D341Med (cell line): ENCODE data around the gene RHEX.

Experiments
- DNase-seq: peaks from one replicate; pipeline ENCODE4 v3.0.0; 2012; ENCODE audit warnings: low spot score

The RHEX gene

GRCh38 chr1:206117151-206117948 is 64.4 kb downstream of the RHEX start, which contains the start of gene AVPR1B:
Gene AVPR1B, minus strand, starts transcription at chr1:206117388. Its CDS starts 498 bp downstream, at chr1:206116890.
- DNase-seq: peak; percentile 70

- DNase-seq: no peak
These were observed 67.4 kb downstream of the RHEX start for GRCh38 chr1:206120406-206120805.

- no peak for DNase-seq
These were observed 68.3 kb downstream of the RHEX start for GRCh38 chr1:206121269-206121668.

GRCh38 chr1:206122686-206123085 is 69.7 kb downstream of the RHEX start:
- DNase-seq: no peak

DNA sequence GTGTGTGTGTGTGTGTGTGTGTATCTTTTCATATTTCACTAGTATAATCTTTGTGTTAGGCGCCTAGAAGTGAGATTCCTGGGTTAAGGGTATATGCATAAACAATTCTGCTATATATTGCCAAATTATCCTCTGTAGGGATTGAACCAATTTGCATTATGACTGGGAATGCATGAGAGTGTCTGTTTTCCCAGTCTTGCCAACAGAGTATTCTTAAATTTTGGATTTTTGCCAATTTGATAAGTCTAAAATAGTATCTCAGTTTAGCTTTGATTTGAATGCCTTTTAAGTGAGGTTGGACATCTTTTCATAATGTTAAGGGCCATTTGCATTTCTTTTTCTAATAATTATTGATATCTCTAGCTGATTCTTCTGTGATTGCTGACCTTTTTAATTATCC is 72.4 kb downstream of the RHEX start:
- no peak for DNase-seq

DNA sequence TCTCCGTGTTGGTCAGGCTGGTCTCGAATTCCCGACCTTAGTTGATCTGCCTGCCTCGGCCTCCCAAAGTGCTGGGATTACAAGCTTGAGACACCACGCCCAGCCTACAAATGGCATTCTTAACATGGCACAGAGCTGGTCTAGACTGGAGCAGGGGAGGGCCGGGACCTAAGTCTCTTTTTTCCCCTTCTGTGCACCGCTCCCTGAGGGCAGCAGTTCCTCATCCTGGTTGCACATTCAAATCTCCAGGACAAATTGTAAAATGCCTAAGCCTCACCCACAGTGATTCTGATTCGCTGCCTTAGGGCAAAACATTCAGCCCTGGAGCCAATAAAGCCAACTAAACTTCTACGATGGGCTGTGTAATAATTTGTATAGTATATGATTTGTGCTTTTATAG is 74.4 kb downstream of the RHEX start:
- DNase-seq: no peak

DNA sequence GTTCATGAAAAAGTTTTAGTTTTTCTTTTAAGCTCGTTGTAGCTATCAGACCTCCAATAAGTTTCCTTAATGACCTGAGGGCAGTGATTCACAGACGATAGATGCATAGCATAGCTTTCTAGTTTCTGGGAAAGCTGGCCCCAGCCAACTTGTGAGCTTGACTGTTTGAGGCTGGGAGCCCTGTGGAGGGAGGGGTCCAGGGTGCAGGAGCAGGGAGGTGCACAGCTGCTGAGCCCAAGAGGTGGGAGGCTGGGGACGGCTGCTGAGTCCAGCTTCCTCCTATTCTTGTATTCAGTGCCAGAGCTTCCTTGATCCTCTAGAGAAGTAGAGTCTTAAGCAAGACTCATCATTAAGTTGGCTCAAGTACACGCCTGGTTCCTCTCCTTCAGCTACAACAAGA is 75.2 kb downstream of the RHEX start:
- no peak for DNase-seq

DNA sequence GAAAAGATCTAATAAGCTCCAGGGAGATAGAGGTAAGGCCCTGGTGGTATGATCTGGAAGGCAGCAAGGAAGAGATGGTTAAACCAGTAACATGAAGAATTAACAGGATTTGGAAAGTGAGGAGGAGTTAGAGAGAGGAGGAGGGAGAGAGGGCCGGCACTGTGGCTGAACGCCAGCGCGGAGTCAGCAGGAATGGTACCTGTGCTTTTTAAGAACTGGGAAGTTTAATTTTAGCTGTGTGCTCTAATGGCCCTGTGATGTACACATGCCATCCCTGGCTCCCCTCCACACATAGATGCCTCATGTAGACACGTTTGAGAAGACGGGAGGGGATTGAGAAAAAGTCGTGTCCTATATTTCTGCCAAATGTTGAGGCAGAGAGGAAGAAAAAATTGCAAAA is 78.1 kb downstream of the RHEX start:
- no peak for DNase-seq

DNA sequence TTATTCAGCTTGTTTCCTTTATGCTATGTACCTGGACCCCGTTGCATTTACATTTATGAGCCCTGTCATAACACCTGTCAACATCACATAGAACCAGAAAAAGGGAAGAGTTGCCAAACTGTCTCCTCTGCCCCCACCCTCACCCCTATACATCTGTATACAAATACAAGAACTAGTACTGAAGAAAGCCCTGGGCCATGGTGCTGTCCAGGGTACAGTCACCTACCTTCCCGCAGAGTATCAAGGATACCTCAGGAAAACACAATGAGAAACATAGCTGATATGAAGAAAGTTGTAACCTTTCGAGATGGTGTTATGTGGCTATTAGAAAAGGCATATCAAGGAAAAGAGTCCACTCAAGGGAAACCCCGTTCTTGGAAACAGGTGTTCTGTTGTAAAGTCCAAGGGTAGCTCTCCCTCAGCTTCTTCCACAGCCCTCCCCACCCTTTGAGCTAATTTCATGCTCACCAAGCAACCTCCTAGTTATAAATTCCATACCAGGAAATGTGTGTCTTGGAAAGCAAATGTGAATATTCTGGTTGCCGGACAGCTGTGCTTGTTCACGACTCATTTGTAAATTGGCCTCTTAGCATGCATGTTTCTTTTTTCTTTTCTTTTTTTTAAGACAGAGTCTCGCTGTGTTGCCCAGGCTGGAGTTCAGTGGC is 80.9 kb downstream of the RHEX start:
- DNase-seq: no peak

DNA sequence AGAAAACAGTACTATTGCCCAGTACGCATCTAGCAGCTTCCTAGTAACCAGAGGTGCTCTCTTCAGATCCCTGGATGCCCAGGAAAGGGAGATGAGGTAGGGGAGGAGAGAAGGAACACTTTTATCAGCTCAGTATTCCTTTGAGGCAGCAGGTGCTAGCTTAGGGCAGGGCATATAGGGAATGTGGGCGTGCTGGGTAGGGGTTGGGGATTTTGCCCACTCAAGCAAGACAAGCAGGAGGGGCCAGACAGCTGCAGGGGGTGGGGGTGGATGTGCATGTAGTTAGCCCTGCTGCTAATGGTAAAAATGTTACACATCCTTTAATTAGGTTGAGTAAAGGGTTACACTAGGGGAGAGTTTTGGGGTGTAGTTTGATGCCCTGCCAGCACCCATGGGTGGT is 82.3 kb downstream of the RHEX start:
- no peak for DNase-seq

DNA sequence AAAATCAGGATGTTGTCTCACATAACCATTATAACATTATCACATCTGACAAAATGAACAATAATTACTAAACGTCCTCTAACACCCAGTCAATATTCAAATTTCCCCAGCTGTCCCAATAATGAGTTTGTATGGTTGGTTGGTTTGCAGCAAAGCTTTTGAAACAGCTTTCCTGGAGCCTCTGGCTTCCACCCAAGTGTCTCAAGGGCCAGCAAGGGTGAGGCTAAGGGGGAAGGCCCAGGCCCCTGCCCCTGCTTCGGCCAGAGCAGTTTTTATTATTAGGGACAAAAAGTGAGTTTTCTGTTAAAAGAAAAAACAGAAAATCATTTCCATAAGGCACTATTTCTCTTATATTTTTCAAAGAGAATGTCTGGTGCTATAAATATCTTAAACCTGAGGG is 83.3 kb downstream of the RHEX start:
- no peak for DNase-seq

DNA sequence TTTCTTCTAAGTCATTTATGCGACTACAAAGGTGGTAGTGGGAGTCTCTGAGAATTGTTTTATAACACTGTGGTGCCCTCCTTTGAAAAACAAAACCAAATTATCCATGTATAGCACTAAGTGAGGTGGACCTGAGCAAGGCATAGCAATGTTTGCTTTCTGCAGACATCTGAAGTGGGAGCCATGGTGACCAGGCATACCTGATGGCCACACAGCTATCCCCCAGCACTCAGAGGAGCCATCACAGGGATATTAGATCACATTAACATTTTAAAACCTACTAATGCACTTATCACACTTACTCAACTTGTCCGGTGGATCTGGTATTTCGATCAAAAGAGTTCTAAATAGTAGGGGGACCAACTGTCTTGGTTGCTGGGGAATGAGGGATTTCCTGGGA is 89.0 kb downstream of the RHEX start:
- DNase-seq: no peak

DNA sequence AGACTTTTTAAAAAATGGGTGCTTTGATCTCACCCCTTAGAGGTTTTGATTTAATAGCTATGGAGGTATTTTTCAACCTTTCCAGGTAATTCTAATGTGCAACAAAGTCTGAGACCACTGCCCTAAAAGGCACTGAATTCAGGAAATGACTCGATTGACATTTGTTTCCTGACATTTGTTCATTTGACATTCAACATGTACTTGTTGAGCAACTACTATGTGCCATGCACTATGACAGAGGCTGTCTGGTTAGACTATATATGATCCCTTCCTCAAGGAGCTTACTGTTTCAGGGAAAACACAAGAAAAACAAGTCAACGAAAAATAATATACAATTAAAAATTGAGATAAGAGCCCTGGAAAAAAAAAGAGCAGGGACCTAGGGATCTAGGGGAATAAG is 89.8 kb downstream of the RHEX start:
- DNase-seq: no peak

DNA sequence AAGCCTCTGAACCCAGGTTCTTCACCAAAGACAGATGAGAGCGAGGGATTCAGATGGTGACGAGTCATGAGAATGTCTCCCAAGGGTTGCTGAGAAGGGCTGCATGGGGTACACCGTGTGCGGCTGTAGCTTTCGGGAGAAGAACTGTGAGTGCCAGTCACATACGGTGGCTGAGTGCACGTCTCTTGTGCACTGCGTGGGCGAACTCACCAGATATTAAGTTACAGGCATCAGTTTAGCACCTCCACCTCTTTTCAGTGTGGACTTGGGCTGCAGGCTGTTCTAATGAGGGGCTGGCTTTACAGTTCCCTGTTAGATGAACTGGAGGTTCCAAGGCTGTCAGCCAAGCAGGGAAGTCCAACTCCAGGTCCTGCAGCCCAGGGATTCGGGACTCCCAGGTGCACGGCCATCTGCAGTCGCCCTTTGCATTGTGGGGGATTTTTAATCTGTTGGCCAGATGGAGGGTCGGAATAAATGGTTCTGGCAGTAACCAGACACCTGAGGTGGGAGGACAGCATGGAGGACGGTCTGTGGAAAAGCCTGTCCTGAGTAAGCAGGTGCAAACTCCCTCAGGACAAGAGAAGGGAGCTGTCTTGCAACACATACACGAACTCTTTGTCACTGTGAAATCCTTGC is 90.7 kb downstream of the RHEX start:
- no peak for DNase-seq

- DNase-seq: no peak
These were observed 91.6 kb downstream of the RHEX start for GRCh38 chr1:206144605-206145004.

GRCh38 chr1:206145771-206146290 is 92.9 kb downstream of the RHEX start:
- DNase-seq: no peak
